ENCODE data around the gene MBNL3.

- TF ChIP-seq POLR2A (IDR thresholded peaks at IDR 0.05; ENCODE audit: low read length) (no peak), GATA1 (IDR thresholded peaks at IDR 0.05; ENCODE audit: low read depth, low read length) (no peak)
Measured at GRCh38 chrX:132501606-132502005, 12.8 kb upstream of the MBNL3 start.
